Right lobe of liver (tissue), 4 donors: ENCODE data around the gene SFXN1.

Source experiments
- CTCF ChIP-seq, 4 donors: fragments of 200-600 bp in 3 of 4; fragments of 450-650 bp in 1 of 4; IDR thresholded peaks; one replicate each; pipeline versions ENCODE4 v1.5.1 to v1.8.0; 2016 to 2022; ENCODE audit warnings: antibody characterized with exemption in 4 of 4, mild to moderate bottlenecking in 2 of 4
- POLR2A ChIP-seq: fragments of 450-650 bp; IDR thresholded peaks from one replicate; pipeline ENCODE4 v1.6.1; 2017; ENCODE audit warnings: antibody characterized with exemption, mild to moderate bottlenecking
- donor health status: DM: no; HTN: no; CAD: no.
- donor health status: DM: no; HTN: no; CAD: no.
- donor health status: DM: no; HTN: yes; CAD: no.

- TF ChIP-seq POLR2A (no peak), CTCF (IDR thresholded peaks at IDR 0.05) (no peak)
These were observed 12.9 kb downstream of the SFXN1 start for GRCh38 chr5:175491223-175491622.
